22Rv1 (cell line): ENCODE results near the gene CUEDC1.

ENCODE experiments used
- CTCF ChIP-seq: fragments of 450-650 bp; IDR thresholded peaks from 2 replicates; pipeline ENCODE4 v1.5.1; 2017; ENCODE audit warnings: mild to moderate bottlenecking
- ZFX ChIP-seq: fragments of 450-650 bp; IDR thresholded peaks from 2 replicates; pipeline ENCODE4 v1.6.1; 2017; ENCODE audit warnings: antibody characterized with exemption, borderline replicate concordance

DNA sequence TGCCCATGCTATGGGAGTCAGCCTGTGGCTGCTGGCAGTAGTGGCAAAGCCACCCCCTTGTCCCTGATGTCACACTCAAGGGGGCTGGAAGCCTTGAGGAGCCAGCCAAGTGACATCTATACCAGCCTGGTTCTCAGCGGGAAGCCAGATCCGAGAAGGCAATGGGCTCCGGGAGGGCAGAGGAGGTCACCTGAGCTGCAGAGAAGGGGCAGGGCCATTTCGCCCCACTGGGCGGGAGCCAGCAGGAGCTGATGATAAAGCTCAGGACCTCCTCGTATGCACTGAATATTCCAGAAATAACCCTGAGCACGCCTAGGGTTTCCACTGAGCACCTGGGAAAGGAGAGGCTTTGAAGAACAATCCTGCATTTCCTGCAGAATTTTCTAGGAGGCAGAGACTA is 124.3 kb downstream of the CUEDC1 start:
- TF ChIP-seq CTCF (no peak), ZFX (no peak)
